ENCODE measurements around the gene ITGA3. TPM values are rescaled to one million over a fixed set of nuclear protein-coding genes. Genes with fewer than 3 reads are reported as not detected.

ITGA3 gene
- total RNA-seq, 1 donor from 2014 or later, result 212 TPM

DNA sequence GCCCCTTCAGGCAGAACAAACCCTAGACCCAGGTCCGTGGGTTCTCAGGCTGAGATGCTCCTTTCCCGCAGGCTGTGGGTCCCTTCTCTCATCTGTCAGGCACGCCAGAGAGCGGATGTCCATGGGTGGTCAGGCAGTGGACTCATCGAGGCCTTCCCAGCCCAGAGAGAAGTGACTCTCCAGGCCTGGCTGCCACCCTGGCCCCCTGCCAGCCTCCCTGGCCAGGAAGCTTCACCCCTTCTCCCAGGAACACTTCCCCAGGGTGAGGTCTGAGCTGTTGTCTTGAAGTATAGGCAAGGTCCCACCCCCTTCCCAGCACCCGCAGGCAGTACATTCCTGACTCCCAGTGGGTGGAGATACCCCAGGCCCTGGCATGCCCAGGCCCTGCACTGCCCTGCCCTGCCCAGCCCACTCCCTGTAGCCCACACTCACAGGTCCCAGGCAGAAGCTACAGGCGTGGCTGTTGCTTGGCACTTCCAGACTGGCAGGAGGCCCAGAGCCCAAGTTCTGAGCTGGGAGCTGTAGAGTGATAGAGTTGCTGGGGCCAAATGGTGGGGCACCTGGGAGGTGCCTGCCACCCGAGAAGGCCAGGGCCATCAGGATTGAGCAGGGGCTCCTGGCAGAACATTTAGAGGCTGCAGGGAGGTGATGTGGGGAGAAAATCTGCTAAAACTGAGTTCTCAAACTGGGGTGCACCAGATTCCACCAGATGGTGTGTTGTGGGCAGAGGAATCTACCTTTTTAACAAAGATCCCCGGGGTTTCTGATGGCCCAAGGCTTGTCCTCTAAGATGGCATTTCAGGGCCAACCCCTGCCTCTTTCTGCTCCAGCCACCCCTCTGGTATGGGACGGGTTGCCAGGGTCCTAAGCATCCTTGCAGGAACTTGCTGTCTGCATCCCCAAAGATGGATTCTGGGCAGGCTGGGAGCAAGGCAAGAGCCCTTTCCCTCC, 6.7 kb downstream of the ITGA3 start:
- Histone ChIP-seq H3K4me1 (peaks cover 79% of the 10 kb centered on the region), H3K36me3 (peaks cover 12% of the 10 kb centered on the region), H3K9me3 (no peaks in the 10 kb centered on the region), H3K4me3 (no peak overlapping the region), H3K27me3 (no peaks in the 10 kb centered on the region), H3K27ac (peak overlapping the region; percentile 85)
- TF ChIP-seq, protein P1, sequence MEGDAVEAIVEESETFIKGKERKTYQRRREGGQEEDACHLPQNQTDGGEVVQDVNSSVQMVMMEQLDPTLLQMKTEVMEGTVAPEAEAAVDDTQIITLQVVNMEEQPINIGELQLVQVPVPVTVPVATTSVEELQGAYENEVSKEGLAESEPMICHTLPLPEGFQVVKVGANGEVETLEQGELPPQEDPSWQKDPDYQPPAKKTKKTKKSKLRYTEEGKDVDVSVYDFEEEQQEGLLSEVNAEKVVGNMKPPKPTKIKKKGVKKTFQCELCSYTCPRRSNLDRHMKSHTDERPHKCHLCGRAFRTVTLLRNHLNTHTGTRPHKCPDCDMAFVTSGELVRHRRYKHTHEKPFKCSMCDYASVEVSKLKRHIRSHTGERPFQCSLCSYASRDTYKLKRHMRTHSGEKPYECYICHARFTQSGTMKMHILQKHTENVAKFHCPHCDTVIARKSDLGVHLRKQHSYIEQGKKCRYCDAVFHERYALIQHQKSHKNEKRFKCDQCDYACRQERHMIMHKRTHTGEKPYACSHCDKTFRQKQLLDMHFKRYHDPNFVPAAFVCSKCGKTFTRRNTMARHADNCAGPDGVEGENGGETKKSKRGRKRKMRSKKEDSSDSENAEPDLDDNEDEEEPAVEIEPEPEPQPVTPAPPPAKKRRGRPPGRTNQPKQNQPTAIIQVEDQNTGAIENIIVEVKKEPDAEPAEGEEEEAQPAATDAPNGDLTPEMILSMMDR (IDR thresholded peaks at IDR 0.05), result no peak
- DNase-seq (peak; percentile 93), ATAC-seq (peak; percentile 89)
- intact Hi-C loops (cut with DNase I), result no loop called here

DNA sequence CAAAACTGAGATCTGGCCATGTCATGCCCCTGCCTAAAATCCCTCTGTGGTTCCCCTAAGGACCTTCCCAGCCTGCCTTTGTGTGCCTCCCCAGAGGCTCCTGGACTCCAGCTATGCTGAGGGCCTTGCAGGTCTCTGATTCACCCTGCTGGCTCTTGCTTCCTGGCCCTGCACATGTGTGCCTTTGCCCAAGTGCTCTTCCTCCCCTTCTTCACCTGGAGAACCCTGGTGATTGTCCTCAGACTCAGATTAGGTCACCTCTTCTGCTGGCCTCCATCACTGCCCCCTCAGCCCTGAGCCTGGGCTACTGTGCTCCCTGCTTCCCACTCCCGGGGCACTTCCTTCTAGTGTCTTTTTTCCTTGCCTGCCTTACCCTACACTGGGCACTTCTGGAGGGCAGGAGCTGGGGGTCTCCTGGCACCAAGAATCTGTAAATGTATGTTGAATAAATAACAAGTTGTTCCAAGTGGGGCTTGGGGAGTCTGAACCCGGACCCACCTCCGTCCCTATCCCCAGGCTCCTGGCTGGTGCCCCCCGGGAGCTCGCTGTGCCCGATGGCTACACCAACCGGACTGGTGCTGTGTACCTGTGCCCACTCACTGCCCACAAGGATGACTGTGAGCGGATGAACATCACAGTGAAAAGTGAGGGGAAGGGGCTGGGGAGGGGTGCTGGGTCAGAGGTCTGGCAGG, 7.8 kb downstream of the ITGA3 start:
- H3K27me3 ChIP-seq, result no peaks in the 10 kb centered on the region
- peaks cover 22% of the 10 kb centered on the region for H3K36me3 ChIP-seq
- DNase-seq (no peak), ATAC-seq (no peak)
- peaks cover 68% of the 10 kb centered on the region for H3K4me1 ChIP-seq
- TF ChIP-seq, protein P1 (IDR thresholded peaks at IDR 0.05), result no peak
- intact Hi-C loops (cut with DNase I), result no loop called here
- no peaks in the 10 kb centered on the region for H3K9me3 ChIP-seq
- H3K27ac ChIP-seq, result peak overlapping the region; percentile 85
- H3K4me3 ChIP-seq, result no peak overlapping the region

DNA sequence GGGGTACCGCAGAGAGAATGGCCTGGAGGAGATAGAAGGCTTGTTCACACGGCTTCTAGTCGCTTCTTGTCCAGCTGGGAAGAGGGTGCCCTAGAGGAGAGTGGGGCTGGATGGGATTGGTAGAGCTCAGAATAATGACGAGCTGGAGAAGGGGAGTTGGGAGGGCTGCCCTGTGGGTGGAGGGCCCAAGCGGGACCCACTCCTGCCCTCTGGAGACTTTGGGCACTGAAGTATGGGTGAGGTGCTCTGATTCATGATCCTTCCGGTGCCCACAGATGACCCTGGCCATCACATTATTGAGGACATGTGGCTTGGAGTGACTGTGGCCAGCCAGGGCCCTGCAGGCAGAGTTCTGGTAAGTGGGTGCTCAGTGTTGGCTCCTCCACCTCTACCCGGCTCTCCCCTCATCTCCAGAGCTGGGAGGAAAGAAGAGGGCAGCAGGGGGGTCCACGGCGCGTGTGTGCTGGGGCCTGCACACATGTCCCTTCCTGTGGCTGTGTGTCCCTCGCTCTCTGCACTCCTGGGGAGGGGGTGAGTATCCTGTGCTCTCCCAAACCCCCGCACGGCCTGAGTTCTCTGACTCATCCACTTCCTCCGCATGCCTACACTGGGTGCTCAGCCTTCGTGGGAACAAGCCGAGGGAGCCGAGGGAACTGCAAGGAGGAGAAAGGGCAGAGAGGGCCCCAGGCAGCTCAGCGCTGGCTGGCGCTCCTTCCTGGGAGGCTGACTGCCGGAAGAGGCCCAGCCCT, 8.5 kb downstream of the ITGA3 start:
- ATAC-seq (peak; percentile 52), DNase-seq (peak; percentile 82)
- Histone ChIP-seq H3K9me3 (no peaks in the 10 kb centered on the region), H3K4me1 (peaks cover 61% of the 10 kb centered on the region), H3K27me3 (no peaks in the 10 kb centered on the region), H3K4me3 (no peak overlapping the region), H3K27ac (peak overlapping the region; percentile 85), H3K36me3 (peaks cover 29% of the 10 kb centered on the region)
- TF ChIP-seq, protein P1 (IDR thresholded peaks at IDR 0.05), result no peak
- intact Hi-C loops (cut with DNase I), result no loop called here

DNA sequence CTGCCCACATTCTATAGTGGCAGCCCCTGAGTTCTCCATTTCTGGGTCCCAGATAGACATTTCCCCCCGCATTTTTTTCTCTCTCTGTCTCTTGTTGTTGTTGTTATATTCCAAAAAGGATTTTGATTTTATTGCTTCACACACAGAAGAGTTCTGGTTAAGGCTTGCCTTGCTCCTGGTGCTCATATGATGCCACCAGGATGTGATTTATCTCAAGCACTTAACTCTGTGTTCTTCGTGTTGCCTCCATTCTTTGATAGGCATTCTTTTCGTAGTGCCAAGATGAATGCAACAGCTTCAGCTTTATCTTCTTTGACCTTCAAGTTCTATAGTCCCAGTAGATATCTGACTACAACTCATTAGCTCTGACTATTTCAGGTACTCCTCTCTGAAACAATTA, 9.1 kb downstream of the ITGA3 start:
- Histone ChIP-seq H3K9me3 (no peaks in the 10 kb centered on the region), H3K4me1 (peaks cover 54% of the 10 kb centered on the region), H3K27me3 (no peaks in the 10 kb centered on the region), H3K27ac (peak overlapping the region; percentile 85), H3K36me3 (peaks cover 35% of the 10 kb centered on the region), H3K4me3 (no peak overlapping the region)
- ATAC-seq, result no peak
- intact Hi-C loops (cut with DNase I), result no loop called here
- TF ChIP-seq, protein P1 (IDR thresholded peaks at IDR 0.05), result no peak
- no peak for DNase-seq

DNA sequence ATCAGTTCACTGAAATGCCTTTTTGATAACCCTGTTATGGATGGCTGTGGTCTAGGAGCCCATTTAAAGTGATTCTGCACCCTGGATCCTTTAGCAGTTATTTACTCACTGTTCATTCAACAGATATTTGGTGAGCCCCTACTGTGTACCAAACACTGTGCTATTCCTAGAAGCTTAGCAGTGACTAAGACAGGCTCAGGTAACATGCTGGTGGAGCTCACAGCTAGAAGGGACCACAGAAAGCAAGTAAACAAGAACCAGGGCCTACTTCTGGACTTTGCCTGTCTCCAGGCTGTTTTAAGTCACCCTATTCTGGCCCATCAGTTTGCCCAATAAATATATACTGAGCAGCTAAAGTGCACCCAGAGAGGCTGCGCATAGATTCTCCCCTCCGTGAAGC, 11.1 kb downstream of the ITGA3 start:
- Histone ChIP-seq H3K27me3 (no peaks in the 10 kb centered on the region), H3K27ac (no peak overlapping the region), H3K9me3 (no peaks in the 10 kb centered on the region), H3K36me3 (peaks cover 54% of the 10 kb centered on the region), H3K4me3 (no peak overlapping the region), H3K4me1 (peaks cover 35% of the 10 kb centered on the region)
- intact Hi-C loops (cut with DNase I), result no loop called here
- TF ChIP-seq, protein P1 (IDR thresholded peaks at IDR 0.05), result no peak
- ATAC-seq, result no peak
- no peak for DNase-seq
